KMS-11 (cell line): ENCODE data around the gene PRELID2.
A peak's percentile ranks its signal among the peaks of the same experiment; 100 is the strongest.

Source experiments
- H2AFZ ChIP-seq: fragments of 200-600 bp; sonication (generic); 2 replicates; pipeline ENCODE4 v1.6.1; 2016; ENCODE audit warnings: antibody characterized with exemption, mixed run types, low read depth
- H3K27ac ChIP-seq: fragments of 200-600 bp; sonication (generic); 2 replicates; pipeline ENCODE4 v1.6.1; 2016; ENCODE audit warnings: mild to moderate bottlenecking, mixed run types
- H3K27me3 ChIP-seq: fragments of 200-600 bp; sonication (generic); 2 replicates; pipeline ENCODE4 v1.6.1; 2017; ENCODE audit warnings: mild to moderate bottlenecking, low read depth, mixed run types, moderate library complexity; ENCODE audit not compliant: insufficient read depth
- H3K36me3 ChIP-seq: fragments of 200-600 bp; sonication (generic); 2 replicates; pipeline ENCODE4 v1.6.1; 2017; ENCODE audit warnings: mild to moderate bottlenecking, mixed run types; ENCODE audit not compliant: insufficient read depth
- H3K4me1 ChIP-seq: fragments of 200-600 bp; sonication (generic); 2 replicates; pipeline ENCODE4 v1.6.1; 2016; ENCODE audit warnings: mild to moderate bottlenecking, low read depth, mixed run types; ENCODE audit not compliant: poor library complexity, severe bottlenecking
- H3K4me2 ChIP-seq: fragments of 200-600 bp; sonication (generic); 2 replicates; pipeline ENCODE4 v1.7.0; 2016; ENCODE audit warnings: mild to moderate bottlenecking, mixed run types
- H3K4me3 ChIP-seq: fragments of 200-600 bp; sonication (generic); IDR thresholded peaks from 2 replicates; pipeline ENCODE4 v1.6.1; 2017; ENCODE audit warnings: low read depth, low read length, mixed read lengths; ENCODE audit not compliant: insufficient read depth
- H3K79me2 ChIP-seq: fragments of 200-600 bp; sonication (generic); 2 replicates; pipeline ENCODE4 v1.6.1; 2016; ENCODE audit warnings: low read depth, mixed run types; ENCODE audit not compliant: insufficient read depth
- H3K9ac ChIP-seq: fragments of 200-600 bp; sonication (generic); 2 replicates; pipeline ENCODE4 v1.6.1; 2016; ENCODE audit warnings: mild to moderate bottlenecking, mixed run types
- H4K20me1 ChIP-seq: fragments of 200-600 bp; sonication (generic); 2 replicates; pipeline ENCODE4 v1.6.1; 2016; ENCODE audit warnings: mild to moderate bottlenecking, mixed run types; ENCODE audit not compliant: insufficient read depth
- TF ChIP-seq, protein P1 (sequence below): fragments of 200-600 bp; sonication (generic); conservative IDR thresholded peaks from 2 replicates; pipeline ENCODE4 v1.6.1; 2017; ENCODE audit warnings: low read depth, mild to moderate bottlenecking, antibody characterized with exemption, low read length, moderate library complexity, mixed read lengths

Gene PRELID2

DNA sequence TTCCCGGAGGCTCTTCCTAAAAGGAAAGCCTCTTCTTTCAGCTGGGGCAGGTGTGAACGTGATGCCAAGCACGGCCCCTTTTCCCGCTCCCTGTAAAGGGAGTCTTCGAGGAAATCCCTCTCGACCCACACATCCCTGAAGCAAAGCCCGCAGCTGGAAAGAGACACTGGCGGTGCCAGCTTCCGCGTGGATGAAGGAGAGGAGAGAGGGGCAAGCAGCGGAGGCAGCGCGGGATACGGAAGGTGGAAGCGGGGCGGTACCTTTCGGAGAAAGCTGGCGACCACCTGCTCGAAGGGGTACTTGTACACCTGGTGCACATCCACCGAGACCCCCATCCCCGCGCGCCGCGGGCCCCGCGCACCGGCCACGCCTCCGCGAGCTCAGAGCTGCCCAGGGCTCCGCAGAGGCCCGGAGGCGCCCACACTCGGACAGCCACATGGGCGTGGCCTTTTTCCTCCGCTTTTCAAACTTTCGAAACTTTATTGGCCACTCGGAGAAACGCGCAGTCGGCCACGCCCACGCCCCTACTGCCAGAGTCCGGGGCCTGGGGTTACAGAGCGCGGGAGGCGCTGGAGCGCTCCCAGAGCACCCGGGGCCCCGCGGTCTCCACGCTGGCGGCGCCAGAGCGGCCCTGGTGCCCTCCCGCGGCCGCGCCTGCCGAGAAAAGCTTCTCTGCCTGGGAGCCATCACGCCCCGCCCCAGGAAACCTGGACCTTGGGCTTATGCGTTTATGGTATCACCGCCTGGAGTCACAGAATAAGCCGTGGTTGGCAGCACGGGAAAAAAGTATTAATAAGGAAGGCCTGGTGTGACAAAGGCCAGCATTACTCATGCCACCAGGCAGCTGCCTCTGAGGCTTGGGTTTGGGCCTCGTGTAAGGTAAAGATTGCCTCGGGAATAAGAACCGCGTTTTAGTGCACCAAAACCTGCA, at the start of gene PRELID2:
PRELID2 (minus strand) TSS at position 426 of the 931 bp plus-strand sequence; CDS start at position 335, 91 bp downstream.
- no peak within 1 kb of the TSS; the same call in 1 of the 2 replicates for H3K27ac ChIP-seq
- H3K27me3 ChIP-seq: no peaks in the 10 kb centered on the region
- no peaks in the 10 kb centered on the region for H3K36me3 ChIP-seq

GRCh38 chr5:145874765-145875164, 39.6 kb upstream of the PRELID2 start:
- Histone ChIP-seq H3K27ac (no peak overlapping the region), H3K36me3 (no peaks in the 10 kb centered on the region), H2AFZ (no peak overlapping the region), H3K79me2 (no peaks in the 10 kb centered on the region), H4K20me1 (no peaks in the 10 kb centered on the region), H3K27me3 (no peaks in the 10 kb centered on the region), H3K4me2 (no peak overlapping the region), H3K9ac (no peak overlapping the region), H3K4me1 (peaks cover 10% of the 10 kb centered on the region), H3K4me3 (no peak overlapping the region)
- TF ChIP-seq, protein P1, sequence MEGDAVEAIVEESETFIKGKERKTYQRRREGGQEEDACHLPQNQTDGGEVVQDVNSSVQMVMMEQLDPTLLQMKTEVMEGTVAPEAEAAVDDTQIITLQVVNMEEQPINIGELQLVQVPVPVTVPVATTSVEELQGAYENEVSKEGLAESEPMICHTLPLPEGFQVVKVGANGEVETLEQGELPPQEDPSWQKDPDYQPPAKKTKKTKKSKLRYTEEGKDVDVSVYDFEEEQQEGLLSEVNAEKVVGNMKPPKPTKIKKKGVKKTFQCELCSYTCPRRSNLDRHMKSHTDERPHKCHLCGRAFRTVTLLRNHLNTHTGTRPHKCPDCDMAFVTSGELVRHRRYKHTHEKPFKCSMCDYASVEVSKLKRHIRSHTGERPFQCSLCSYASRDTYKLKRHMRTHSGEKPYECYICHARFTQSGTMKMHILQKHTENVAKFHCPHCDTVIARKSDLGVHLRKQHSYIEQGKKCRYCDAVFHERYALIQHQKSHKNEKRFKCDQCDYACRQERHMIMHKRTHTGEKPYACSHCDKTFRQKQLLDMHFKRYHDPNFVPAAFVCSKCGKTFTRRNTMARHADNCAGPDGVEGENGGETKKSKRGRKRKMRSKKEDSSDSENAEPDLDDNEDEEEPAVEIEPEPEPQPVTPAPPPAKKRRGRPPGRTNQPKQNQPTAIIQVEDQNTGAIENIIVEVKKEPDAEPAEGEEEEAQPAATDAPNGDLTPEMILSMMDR: no peak

More for the DNA sequence above, at the start of gene PRELID2:
- no peaks in the 10 kb centered on the region for H3K79me2 ChIP-seq
- H2AFZ ChIP-seq: peak within 1 kb of the TSS; percentile 98
- peaks cover 13% of the 10 kb centered on the region for H3K4me1 ChIP-seq
- TF ChIP-seq, protein P1: no peak
- no peaks in the 10 kb centered on the region for H4K20me1 ChIP-seq
- H3K4me3 ChIP-seq: peak within 1 kb of the TSS; percentile 81
- peak within 1 kb of the TSS; percentile 77; the same call in 1 of the 2 replicates for H3K9ac ChIP-seq
- peak within 1 kb of the TSS; percentile 58 for H3K4me2 ChIP-seq

DNA sequence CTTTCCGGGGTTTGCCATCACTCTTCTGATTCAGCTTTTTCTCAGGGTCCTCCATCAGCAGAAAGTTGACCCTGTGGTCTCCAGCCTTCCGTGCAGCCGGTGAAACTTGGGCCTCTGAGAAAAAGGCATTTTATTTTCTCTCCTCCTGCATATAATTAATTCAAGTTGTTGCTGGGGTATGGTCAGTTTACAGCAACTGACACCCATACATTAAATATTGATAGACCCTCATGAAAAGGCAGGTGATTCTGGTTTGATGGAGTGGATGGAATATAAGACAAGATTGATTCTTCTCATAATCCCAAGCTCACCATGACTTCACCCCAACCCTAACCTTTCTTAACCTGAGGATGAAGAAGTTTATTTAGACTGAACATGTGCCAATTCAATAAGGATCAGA, 37.8 kb upstream of the PRELID2 start, which contains the start of gene GRXCR2:
GRXCR2 (minus strand) TSS at position 101 of the 400 bp plus-strand sequence; CDS start at position 55, 46 bp downstream.
- TF ChIP-seq, protein P1: no peak
- peak within 1 kb of the TSS; percentile 52 for H3K4me2 ChIP-seq
- peak within 1 kb of the TSS; percentile 45; the same call in 1 of the 2 replicates for H3K27ac ChIP-seq
- H3K27me3 ChIP-seq: no peaks in the 10 kb centered on the region
- H3K4me3 ChIP-seq: no peak within 1 kb of the TSS
- H3K9ac ChIP-seq: no peak within 1 kb of the TSS
- H3K79me2 ChIP-seq: no peaks in the 10 kb centered on the region
- no peaks in the 10 kb centered on the region for H4K20me1 ChIP-seq
- H2AFZ ChIP-seq: peak within 1 kb of the TSS; percentile 43
- H3K36me3 ChIP-seq: no peaks in the 10 kb centered on the region
- peaks cover 12% of the 10 kb centered on the region for H3K4me1 ChIP-seq

DNA sequence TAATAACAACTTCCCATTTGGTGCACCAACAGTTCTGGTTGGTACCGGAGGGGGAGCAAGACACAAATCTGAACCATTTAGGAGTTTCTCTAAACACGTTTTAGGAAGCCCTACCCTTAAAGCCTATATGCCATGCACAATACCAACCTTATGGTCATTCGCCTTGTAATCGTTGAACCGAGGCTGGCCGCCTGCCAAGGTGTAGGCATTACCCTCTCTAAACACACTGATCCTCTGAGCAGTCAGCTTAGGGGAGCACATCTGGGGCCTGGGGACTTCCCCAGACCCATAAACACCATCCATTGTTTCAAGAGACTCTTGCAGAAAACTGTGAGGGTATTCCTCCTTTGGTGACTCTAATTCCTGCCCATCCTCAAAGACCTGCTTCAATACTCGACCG, 37.3 kb upstream of the PRELID2 start:
- no peaks in the 10 kb centered on the region for H4K20me1 ChIP-seq
- H3K36me3 ChIP-seq: no peaks in the 10 kb centered on the region
- H3K4me1 ChIP-seq: peaks cover 15% of the 10 kb centered on the region
- no peak overlapping the region for H3K9ac ChIP-seq
- H3K27ac ChIP-seq: peak overlapping the region; percentile 45; the same call in 1 of the 2 replicates
- no peak overlapping the region for H3K4me3 ChIP-seq
- no peaks in the 10 kb centered on the region for H3K79me2 ChIP-seq
- no peaks in the 10 kb centered on the region for H3K27me3 ChIP-seq
- H2AFZ ChIP-seq: peak overlapping the region; percentile 43
- H3K4me2 ChIP-seq: peak overlapping the region; percentile 52
- TF ChIP-seq, protein P1: peak; percentile 35; the same call in 1 of the 2 replicates
